Measurements from ENCODE around the gene IL10RA.

IL10RA gene

GRCh38 chr11:118048472-118049370 lies 62.5 kb downstream of the IL10RA start:
- DNase-seq = peak in 1 of 5 donors; percentile 27

GRCh38 chr11:118049771-118050170 lies 63.6 kb downstream of the IL10RA start:
- DNase-seq = no peak

- no peak for DNase-seq
Measured at GRCh38 chr11:118050208-118050891, 64.2 kb downstream of the IL10RA start.

All from T-helper 1 cell (primary cell).